Subcutaneous abdominal adipose tissue (tissue), 5 donors: Measurements from ENCODE around the gene BCAS3.
A peak's percentile ranks its signal among the peaks of the same experiment; 100 is the strongest.

ENCODE experiments used
- H3K27ac ChIP-seq: one replicate; pipeline ENCODE4 v1.7.0; 2013; ENCODE audit warnings: low read depth, mild to moderate bottlenecking, inconsistent platforms, low read length, moderate library complexity
- H3K27me3 ChIP-seq, 5 donors: one replicate each; pipeline ENCODE4 v1.7.0; 2013; ENCODE audit warnings: low read length in 5 of 5, inconsistent platforms in 1 of 5; ENCODE audit not compliant: control insufficient read depth in 5 of 5, insufficient read depth in 4 of 5
- H3K36me3 ChIP-seq, 5 donors: one replicate each; pipeline ENCODE4 v1.7.0; 2013; ENCODE audit warnings: low read length in 5 of 5; ENCODE audit not compliant: control insufficient read depth in 5 of 5, insufficient read depth in 5 of 5
- H3K4me1 ChIP-seq, 5 donors: one replicate each; pipeline ENCODE4 v1.7.0; 2013; ENCODE audit warnings: low read length in 5 of 5, mild to moderate bottlenecking in 3 of 5, moderate library complexity in 1 of 5; ENCODE audit not compliant: control insufficient read depth in 5 of 5, insufficient read depth in 5 of 5
- H3K4me3 ChIP-seq, 5 donors: one replicate each; pipeline ENCODE4 v1.7.0; 2013; ENCODE audit warnings: low read length in 5 of 5, low read depth in 1 of 5
- H3K9ac ChIP-seq, 5 donors: one replicate each; pipeline ENCODE4 v1.7.0; 2013; ENCODE audit warnings: low read length in 5 of 5, mild to moderate bottlenecking in 4 of 5, moderate library complexity in 3 of 5
- H3K9me3 ChIP-seq, 5 donors: one replicate each; pipeline ENCODE4 v1.7.0; 2013; ENCODE audit warnings: low read length in 5 of 5; ENCODE audit not compliant: control insufficient read depth in 5 of 5
- donor health status: healthy.
- donor health status: healthy.
- donor health status: healthy.
- donor health status: healthy.
- donor health status: healthy.

Gene BCAS3

GRCh38 chr17:61397086-61397842 lies 719.6 kb downstream of the BCAS3 start:
- H3K27ac ChIP-seq, result no peak overlapping the region
- H3K4me1 ChIP-seq, result peaks cover 0 to 51% (median 40%) of the 10 kb centered on the region in 5 donors
- peaks cover 15 to 33% (median 28%) of the 10 kb centered on the region in 5 donors for H3K27me3 ChIP-seq
- H3K4me3 ChIP-seq, result peak overlapping the region in 4 of 5 donors; percentile 59 to 73 (median 66)
- H3K9ac ChIP-seq, result peak overlapping the region in 2 of 5 donors; percentile 20 to 41
- peaks cover 0 to 7% (median 0%) of the 10 kb centered on the region in 5 donors for H3K36me3 ChIP-seq
- H3K9me3 ChIP-seq, result no peaks in the 10 kb centered on the region

GRCh38 chr17:61398721-61399130 lies 721.1 kb downstream of the BCAS3 start:
- Histone ChIP-seq H3K27ac (no peak overlapping the region), H3K27me3 (peaks cover 16 to 39% (median 34%) of the 10 kb centered on the region in 5 donors), H3K9ac (peak overlapping the region in 4 of 5 donors; percentile 21 to 80 (median 36)), H3K36me3 (peaks cover 0 to 4% (median 0%) of the 10 kb centered on the region in 5 donors), H3K4me1 (peaks cover 0 to 62% (median 42%) of the 10 kb centered on the region in 5 donors), H3K4me3 (peak overlapping the region; percentile 59 to 77 (median 69)), H3K9me3 (no peaks in the 10 kb centered on the region)

- H3K9ac ChIP-seq, result peak within 1 kb of the TSS in 4 of 5 donors; percentile 23 to 80 (median 49)
- peaks cover 16 to 46% (median 41%) of the 10 kb centered on the region in 5 donors for H3K27me3 ChIP-seq
- H3K4me1 ChIP-seq, result peaks cover 0 to 68% (median 49%) of the 10 kb centered on the region in 5 donors
These were observed 721.7 kb downstream of the BCAS3 start, which contains the start of gene TBX2 for GRCh38 chr17:61399131-61400065. TSS of gene TBX2 (plus strand) at chr17:61399843. CDS start at chr17:61400177, 334 bp downstream.

GRCh38 chr17:61400066-61400716 lies 722.5 kb downstream of the BCAS3 start:
- Histone ChIP-seq H3K9me3 (no peaks in the 10 kb centered on the region), H3K27ac (no peak overlapping the region), H3K4me1 (peaks cover 0 to 76% (median 57%) of the 10 kb centered on the region in 5 donors), H3K36me3 (peaks cover 0 to 4% (median 2%) of the 10 kb centered on the region in 5 donors), H3K27me3 (peaks cover 16 to 53% (median 48%) of the 10 kb centered on the region in 5 donors), H3K9ac (peak overlapping the region in 2 of 5 donors; percentile 23 to 66), H3K4me3 (peak overlapping the region; percentile 59 to 73 (median 62))

More at GRCh38 chr17:61399131-61400065, 721.7 kb downstream of the BCAS3 start, which contains the start of gene TBX2:
- Histone ChIP-seq H3K9me3 (no peaks in the 10 kb centered on the region), H3K27ac (peak within 1 kb of the TSS; percentile 37), H3K4me3 (peak within 1 kb of the TSS; percentile 62 to 77 (median 73)), H3K36me3 (peaks cover 0 to 4% (median under 1%) of the 10 kb centered on the region in 5 donors)

GRCh38 chr17:61400717-61401388 lies 723.2 kb downstream of the BCAS3 start:
- H3K27ac ChIP-seq, result peak overlapping the region; percentile 37
- peaks cover 16 to 60% (median 51%) of the 10 kb centered on the region in 5 donors for H3K27me3 ChIP-seq
- no peaks in the 10 kb centered on the region for H3K9me3 ChIP-seq
- peaks cover 0 to 82% (median 60%) of the 10 kb centered on the region in 5 donors for H3K4me1 ChIP-seq
- peak overlapping the region in 4 of 5 donors; percentile 23 to 66 (median 52) for H3K9ac ChIP-seq
- H3K4me3 ChIP-seq, result peak overlapping the region; percentile 59 to 73 (median 62)
- H3K36me3 ChIP-seq, result peaks cover 0 to 7% (median 4%) of the 10 kb centered on the region in 5 donors

GRCh38 chr17:61401389-61402072 lies 723.9 kb downstream of the BCAS3 start:
- Histone ChIP-seq H3K9me3 (no peaks in the 10 kb centered on the region), H3K4me3 (peak overlapping the region; percentile 19 to 73 (median 62)), H3K9ac (peak overlapping the region in 3 of 5 donors; percentile 42 to 66 (median 63)), H3K27ac (peak overlapping the region; percentile 37), H3K4me1 (peaks cover 0 to 75% (median 58%) of the 10 kb centered on the region in 5 donors), H3K27me3 (peaks cover 14 to 62% (median 53%) of the 10 kb centered on the region in 5 donors), H3K36me3 (peaks cover 0 to 9% (median 6%) of the 10 kb centered on the region in 5 donors)

GRCh38 chr17:61402073-61402541 lies 724.5 kb downstream of the BCAS3 start:
- no peak overlapping the region for H3K27ac ChIP-seq
- no peaks in the 10 kb centered on the region for H3K9me3 ChIP-seq
- H3K4me1 ChIP-seq, result peaks cover 0 to 72% (median 54%) of the 10 kb centered on the region in 5 donors
- peak overlapping the region in 3 of 5 donors; percentile 62 to 73 (median 68) for H3K4me3 ChIP-seq
- H3K36me3 ChIP-seq, result peaks cover 0 to 9% (median 6%) of the 10 kb centered on the region in 5 donors
- H3K27me3 ChIP-seq, result peaks cover 11 to 59% (median 51%) of the 10 kb centered on the region in 5 donors
- peak overlapping the region in 1 of 5 donors; percentile 42 for H3K9ac ChIP-seq

GRCh38 chr17:61402978-61403800 lies 725.5 kb downstream of the BCAS3 start:
- H3K36me3 ChIP-seq, result peaks cover 0 to 9% (median 6%) of the 10 kb centered on the region in 5 donors
- H3K4me1 ChIP-seq, result peaks cover 5 to 73% (median 54%) of the 10 kb centered on the region in 5 donors
- peaks cover 3 to 56% (median 54%) of the 10 kb centered on the region in 5 donors for H3K27me3 ChIP-seq
- H3K9ac ChIP-seq, result no peak overlapping the region
- no peaks in the 10 kb centered on the region for H3K9me3 ChIP-seq
- H3K27ac ChIP-seq, result no peak overlapping the region
- peak overlapping the region in 4 of 5 donors; percentile 39 to 62 (median 55) for H3K4me3 ChIP-seq
